Ascending aorta (tissue), 2 donors: ENCODE measurements around the gene BRD4. TPM values are rescaled to one million over a fixed set of nuclear protein-coding genes. Genes with fewer than 3 reads are reported as not detected.

ENCODE experiments used
- DNase-seq, 2 donors: peaks; one replicate each; pipeline ENCODE4 v3.0.0-alpha.2; 2019; ENCODE audit warnings: low spot score in 2 of 2
- H3K27ac ChIP-seq, 2 donors: fragments of 200-600 bp; sonication (generic); one replicate each; pipeline ENCODE4 v1.5.1; 2016 to 2017; ENCODE audit warnings: mild to moderate bottlenecking in 1 of 2
- H3K27me3 ChIP-seq: fragments of 200-600 bp; sonication (generic); one replicate; pipeline ENCODE4 v1.5.1; 2017
- H3K36me3 ChIP-seq, 2 donors: fragments of 200-600 bp; sonication (generic); one replicate each; pipeline ENCODE4 v1.5.1; 2016
- H3K4me1 ChIP-seq, 2 donors: fragments of 200-600 bp; sonication (generic); one replicate each; pipeline ENCODE4 v1.5.1; 2016 to 2017; ENCODE audit warnings: mild to moderate bottlenecking in 1 of 2
- H3K4me3 ChIP-seq, 2 donors: fragments of 200-600 bp; sonication (generic); one replicate each; pipeline ENCODE4 v1.5.1; 2016 to 2017; ENCODE audit warnings: mild to moderate bottlenecking in 1 of 2
- H3K9me3 ChIP-seq, 2 donors: fragments of 200-600 bp; sonication (generic); one replicate each; pipeline ENCODE4 v1.5.1; 2016
- intact Hi-C: fragments of 100-400 bp; cut with DNase I; formaldehyde crosslinking; loops from one replicate; pipeline ENCODE4 v1.15.1; 2023
- total RNA-seq: library from RNA; depleted of rRNA; stranded (reverse); fragments of >200 nt; gene quantifications from one replicate; pipeline ENCODE4 v1.1.0, GENCODE V29; 2016
- TF ChIP-seq, protein P1 (sequence below), 3 experiments: fragments of 200-600 bp in 2 of 3; fragments of 450-650 bp in 1 of 3; sonication (generic) in 2 of 3; IDR thresholded peaks; one replicate each; pipeline ENCODE4 v1.5.1; 2016 to 2019; ENCODE audit warnings: antibody characterized with exemption in 3 of 3, mild to moderate bottlenecking in 1 of 3, moderate library complexity in 1 of 3

BRD4 gene
- total RNA-seq, 1 donor from 2014 or later = 55.3 TPM

DNA sequence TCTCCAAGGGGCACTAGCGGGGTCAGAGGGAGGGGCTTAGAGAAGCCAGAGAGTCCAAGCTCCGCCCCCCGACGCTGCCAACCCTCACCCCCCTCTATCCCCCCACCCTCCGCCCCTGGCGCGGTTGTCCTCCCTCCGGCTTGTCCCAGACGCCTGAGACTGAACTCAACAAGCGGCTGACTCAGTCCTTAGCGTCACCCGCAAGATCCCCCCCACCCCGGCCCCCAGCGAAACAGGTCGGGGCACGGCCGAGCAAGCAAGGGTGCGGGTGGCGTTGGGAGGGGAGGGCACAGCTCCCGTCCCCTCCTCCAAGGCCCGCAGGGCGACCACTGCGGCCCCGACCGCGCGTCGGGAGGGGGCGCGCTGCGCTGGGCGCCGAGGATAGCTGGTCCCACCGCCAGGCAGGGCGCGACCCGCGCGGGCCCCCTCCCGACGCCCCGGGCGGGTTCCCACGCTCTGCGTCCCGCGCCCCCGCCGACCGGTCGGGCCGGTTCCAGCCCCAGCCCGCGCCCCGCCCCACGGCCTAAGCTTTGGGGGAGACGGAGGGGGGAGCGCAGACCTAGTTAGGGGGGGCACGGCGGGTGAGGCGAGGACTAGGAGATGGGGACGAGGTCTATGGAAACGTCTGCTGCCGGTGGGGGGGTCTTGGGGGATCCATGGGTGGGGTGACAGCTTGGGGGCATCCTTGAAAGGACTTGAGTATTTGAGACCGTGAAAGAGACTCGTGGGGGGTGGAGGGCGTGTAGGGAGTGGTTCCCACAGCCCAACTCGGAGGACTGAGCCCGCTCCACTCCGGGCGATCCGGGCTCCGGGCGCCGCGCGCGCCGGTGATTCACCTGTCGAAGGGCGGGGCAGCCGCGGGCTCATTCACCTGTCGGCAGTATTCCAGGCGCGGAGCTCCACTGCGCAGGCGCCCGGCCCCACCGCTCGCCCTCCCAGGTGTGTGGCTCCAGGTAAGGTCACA lies 136.7 kb downstream of the BRD4 start:
- TF ChIP-seq, protein P1, sequence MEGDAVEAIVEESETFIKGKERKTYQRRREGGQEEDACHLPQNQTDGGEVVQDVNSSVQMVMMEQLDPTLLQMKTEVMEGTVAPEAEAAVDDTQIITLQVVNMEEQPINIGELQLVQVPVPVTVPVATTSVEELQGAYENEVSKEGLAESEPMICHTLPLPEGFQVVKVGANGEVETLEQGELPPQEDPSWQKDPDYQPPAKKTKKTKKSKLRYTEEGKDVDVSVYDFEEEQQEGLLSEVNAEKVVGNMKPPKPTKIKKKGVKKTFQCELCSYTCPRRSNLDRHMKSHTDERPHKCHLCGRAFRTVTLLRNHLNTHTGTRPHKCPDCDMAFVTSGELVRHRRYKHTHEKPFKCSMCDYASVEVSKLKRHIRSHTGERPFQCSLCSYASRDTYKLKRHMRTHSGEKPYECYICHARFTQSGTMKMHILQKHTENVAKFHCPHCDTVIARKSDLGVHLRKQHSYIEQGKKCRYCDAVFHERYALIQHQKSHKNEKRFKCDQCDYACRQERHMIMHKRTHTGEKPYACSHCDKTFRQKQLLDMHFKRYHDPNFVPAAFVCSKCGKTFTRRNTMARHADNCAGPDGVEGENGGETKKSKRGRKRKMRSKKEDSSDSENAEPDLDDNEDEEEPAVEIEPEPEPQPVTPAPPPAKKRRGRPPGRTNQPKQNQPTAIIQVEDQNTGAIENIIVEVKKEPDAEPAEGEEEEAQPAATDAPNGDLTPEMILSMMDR (IDR thresholded peaks at IDR 0.05) = peak in 1 of 3 experiments; percentile 14
- H3K27ac ChIP-seq = peak overlapping the region; percentile 96
- intact Hi-C loops = loop anchor here (1.0 to 5.0 kb wide), 5 partner anchors 17 to 237 kb away; partner anchors contain the start of genes AKAP8 and BRD4
- H3K27me3 ChIP-seq = no peaks in the 10 kb centered on the region
- peak overlapping the region; percentile 58 to 69 for H3K4me3 ChIP-seq
- DNase-seq = peak; percentile 57 to 93
- peaks cover 20 to 27% of the 10 kb centered on the region in 2 donors for H3K36me3 ChIP-seq
- no peaks in the 10 kb centered on the region for H3K9me3 ChIP-seq
- H3K4me1 ChIP-seq = peaks cover 0 to 35% of the 10 kb centered on the region in 2 donors

DNA sequence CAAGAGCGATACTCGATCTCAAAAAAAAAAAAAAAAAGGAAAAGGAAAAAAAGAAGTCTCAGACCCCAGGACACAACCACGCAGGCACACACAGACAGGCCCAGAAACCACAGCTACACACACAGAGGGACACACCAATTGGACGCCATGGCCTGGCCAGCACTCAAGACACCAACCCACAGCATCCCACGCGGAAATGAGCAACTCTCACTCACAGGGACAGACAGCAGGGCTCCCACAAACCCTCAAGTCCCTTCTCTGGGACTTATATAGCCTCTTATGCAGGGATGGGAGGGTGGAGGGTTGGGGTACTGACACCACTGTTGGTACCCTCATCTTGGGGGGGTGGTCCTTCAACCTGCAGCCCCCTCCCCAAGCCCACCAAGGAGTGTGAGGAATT lies 137.4 kb downstream of the BRD4 start:
- Histone ChIP-seq H3K9me3 (no peaks in the 10 kb centered on the region), H3K27ac (peak overlapping the region; percentile 96), H3K4me3 (peak overlapping the region; percentile 58 to 69), H3K36me3 (peaks cover 25 to 35% of the 10 kb centered on the region in 2 donors), H3K4me1 (peaks cover 0 to 33% of the 10 kb centered on the region in 2 donors), H3K27me3 (no peaks in the 10 kb centered on the region)
- intact Hi-C loops = loop anchor here (1.0 to 5.0 kb wide), 5 partner anchors 18 to 237 kb away; partner anchors contain the start of genes AKAP8 and BRD4
- DNase-seq = peak in 1 of 2 donors; percentile 86
- TF ChIP-seq, protein P1 (IDR thresholded peaks at IDR 0.05) = no peak

DNA sequence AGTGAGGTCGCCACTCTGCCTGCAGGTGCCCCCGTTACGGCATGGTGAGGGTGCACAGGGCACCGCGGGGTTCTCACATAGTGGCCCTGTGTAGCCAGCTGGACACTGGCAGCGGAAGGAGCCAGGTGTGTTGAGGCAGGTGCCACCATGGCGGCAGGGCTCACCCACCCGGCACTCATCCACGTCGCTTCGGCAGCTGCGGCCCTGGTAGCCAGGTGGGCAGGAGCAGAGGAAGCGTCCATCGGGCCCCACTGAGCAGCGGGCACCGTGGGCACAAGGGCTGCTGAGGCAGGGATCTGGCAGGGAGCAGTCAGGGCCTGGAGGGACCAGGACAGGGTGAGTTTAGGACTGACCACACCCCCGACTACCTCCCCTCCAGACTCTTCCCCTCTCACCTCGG lies 140.4 kb downstream of the BRD4 start:
- TF ChIP-seq, protein P1 (IDR thresholded peaks at IDR 0.05) = no peak
- Histone ChIP-seq H3K4me3 (no peak overlapping the region), H3K4me1 (peaks cover 0 to 15% of the 10 kb centered on the region in 2 donors), H3K27me3 (no peaks in the 10 kb centered on the region), H3K27ac (peak overlapping the region in 1 of 2 donors; percentile 43), H3K36me3 (peaks cover 52 to 64% of the 10 kb centered on the region in 2 donors), H3K9me3 (no peaks in the 10 kb centered on the region)
- intact Hi-C loops = no loop called here
- DNase-seq = no peak

DNA sequence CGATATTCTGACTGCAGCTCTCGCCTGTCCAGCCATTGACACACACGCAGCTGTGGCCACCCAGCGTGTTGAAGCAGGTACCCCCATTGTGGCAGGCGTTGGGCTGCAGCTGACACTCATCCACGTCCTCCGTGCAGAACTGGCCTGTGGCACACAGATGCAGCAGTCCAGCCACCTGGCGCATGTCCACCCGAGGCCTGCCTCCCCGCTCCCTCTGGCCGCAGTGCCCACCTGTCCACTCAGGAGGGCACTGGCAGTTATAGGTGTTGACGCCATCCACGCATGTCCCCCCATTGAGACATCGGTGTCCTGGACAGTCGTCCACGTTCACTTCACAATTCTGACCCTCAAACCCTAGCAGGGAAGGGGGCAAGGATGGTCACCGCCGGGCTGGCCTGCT lies 140.8 kb downstream of the BRD4 start:
- Histone ChIP-seq H3K9me3 (no peaks in the 10 kb centered on the region), H3K4me3 (no peak overlapping the region), H3K36me3 (peaks cover 57 to 69% of the 10 kb centered on the region in 2 donors), H3K27me3 (no peaks in the 10 kb centered on the region), H3K4me1 (peaks cover 0 to 11% of the 10 kb centered on the region in 2 donors), H3K27ac (peak overlapping the region in 1 of 2 donors; percentile 43)
- intact Hi-C loops = no loop called here
- TF ChIP-seq, protein P1 (IDR thresholded peaks at IDR 0.05) = no peak
- no peak for DNase-seq

DNA sequence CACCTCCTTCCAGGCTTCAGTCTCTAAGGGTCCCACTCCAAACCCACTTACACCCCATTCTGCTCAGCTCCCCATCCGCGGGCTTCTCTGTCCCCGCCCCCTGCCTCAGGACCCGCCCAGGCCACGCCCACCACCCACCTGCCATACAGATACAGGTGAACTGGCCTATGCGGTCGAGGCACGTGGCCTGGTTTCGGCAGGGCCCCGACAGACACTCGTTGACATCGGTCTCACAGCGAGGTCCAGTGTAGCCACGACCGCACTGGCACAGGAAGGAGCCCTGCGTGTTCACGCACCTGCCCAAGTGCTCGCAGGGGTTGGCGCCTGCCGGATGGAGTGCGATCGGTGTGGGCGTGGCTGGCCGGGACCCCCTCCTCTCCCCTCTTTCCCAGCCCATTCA lies 143.5 kb downstream of the BRD4 start:
- Histone ChIP-seq H3K27me3 (no peaks in the 10 kb centered on the region), H3K36me3 (peaks cover 79 to 95% of the 10 kb centered on the region in 2 donors), H3K4me1 (no peaks in the 10 kb centered on the region), H3K27ac (peak overlapping the region; percentile 5 to 14), H3K4me3 (no peak overlapping the region), H3K9me3 (no peaks in the 10 kb centered on the region)
- intact Hi-C loops = no loop called here
- TF ChIP-seq, protein P1 (IDR thresholded peaks at IDR 0.05) = no peak
- DNase-seq = no peak
